GM18870 (cell line): ENCODE data around the gene MAMLD1.
"Not testable (repeated sequence)": the region's sequence is repeated elsewhere in the genome, so short reads cannot be mapped to it uniquely, and the experiment has no call there.

Source experiments
- ATAC-seq: cut with Tn5 transposase; IDR thresholded peaks from one replicate; pipeline ENCODE4 v1.9.1; 2021; ENCODE audit warnings: moderate library complexity; ENCODE audit not compliant: unreplicated experiment

Gene MAMLD1, protein sequence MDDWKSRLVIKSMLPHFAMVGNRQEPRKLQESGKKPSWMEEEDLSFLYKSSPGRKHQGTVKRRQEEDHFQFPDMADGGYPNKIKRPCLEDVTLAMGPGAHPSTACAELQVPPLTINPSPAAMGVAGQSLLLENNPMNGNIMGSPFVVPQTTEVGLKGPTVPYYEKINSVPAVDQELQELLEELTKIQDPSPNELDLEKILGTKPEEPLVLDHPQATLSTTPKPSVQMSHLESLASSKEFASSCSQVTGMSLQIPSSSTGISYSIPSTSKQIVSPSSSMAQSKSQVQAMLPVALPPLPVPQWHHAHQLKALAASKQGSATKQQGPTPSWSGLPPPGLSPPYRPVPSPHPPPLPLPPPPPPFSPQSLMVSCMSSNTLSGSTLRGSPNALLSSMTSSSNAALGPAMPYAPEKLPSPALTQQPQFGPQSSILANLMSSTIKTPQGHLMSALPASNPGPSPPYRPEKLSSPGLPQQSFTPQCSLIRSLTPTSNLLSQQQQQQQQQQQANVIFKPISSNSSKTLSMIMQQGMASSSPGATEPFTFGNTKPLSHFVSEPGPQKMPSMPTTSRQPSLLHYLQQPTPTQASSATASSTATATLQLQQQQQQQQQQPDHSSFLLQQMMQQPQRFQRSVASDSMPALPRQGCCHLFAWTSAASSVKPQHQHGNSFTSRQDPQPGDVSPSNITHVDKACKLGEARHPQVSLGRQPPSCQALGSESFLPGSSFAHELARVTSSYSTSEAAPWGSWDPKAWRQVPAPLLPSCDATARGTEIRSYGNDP

DNA sequence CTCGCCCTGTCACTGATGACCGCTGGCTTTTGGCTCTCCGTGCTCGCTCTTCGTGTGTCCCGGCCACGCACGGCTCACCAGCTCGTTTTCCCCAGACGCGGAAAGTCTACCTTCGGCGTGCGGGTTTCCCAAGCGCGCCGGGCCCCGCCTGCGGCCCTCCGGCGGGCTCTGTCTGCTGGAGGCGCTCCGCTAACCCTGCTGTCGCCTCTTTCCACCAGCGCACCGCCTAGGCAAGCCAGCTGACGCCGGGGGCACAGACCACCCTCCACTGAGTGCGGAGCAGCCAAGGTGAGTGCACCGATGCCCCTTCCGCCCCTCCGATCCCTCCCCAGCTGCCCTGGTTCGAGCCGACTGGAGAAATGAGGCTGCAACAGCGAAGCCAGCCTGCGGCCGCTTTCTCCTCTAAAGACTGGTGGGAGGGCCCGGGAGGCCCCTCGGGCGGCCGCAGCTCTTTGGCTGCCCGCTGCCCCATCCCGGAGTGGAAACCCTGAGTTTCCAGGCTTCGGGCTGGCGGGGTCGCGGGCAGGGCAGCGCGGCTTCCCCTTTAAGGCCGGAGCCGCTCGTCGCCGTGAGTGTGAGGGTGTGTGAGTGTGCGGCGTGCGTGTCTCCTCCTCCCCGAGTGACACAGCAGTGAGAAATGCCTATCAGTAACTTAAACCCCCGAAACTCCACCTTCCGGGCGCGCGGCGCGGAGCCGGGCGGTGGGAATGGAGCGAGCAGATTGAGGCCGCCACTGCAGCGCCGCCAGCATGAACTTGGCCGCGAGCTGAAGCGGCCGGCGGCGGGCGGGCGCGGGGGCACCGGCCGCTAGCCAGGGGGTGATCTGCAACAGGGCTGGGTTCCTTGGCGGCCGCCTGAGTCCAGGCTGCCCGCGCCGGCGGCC, at the start of gene MAMLD1:
Gene MAMLD1, plus strand, starts transcription at position 719 of the 883 bp plus-strand sequence. CDS start 82,200 bp downstream, outside the sequence.
- no peak for ATAC-seq

DNA sequence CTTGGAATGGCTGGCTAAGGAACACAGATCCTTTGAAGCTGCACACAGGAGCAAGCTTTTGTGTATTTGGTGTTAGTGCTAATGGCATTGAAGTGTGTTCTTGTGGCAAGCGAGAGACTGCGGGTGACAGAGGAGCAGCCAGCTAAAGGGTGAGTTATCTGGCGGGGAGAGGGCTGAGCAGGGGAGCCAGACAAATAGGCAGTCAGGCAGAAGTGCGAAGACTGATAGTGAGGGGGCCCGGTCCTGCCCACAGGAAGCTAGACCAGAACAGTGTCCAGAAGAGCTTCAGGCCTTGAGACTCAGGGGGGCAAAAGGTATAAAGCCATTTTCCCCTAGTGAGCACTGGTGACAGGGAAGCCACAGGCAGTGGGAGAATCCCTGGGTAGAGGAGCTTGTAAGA, 49.6 kb upstream of the MAMLD1 start:
- no peak for ATAC-seq

DNA sequence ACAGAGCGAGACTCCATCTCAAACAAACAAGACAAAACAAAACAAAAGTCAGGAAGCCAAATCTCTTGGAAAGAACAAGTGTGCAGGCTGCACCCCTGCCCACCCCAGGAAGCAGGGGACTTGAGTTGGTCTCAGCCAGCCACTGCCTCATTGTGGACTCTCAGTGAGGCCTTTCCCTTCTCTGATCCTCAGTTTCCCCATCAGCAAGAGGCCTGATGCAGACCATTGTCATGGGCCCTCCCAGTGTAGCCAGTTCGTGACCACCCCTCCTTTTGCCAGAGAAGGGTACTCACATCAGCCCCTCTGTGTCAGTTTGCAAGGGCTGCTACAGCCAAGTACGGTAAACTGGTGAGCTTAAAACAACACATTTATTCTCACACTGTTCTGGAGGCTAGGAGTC, 48.9 kb upstream of the MAMLD1 start:
- ATAC-seq = no peak

DNA sequence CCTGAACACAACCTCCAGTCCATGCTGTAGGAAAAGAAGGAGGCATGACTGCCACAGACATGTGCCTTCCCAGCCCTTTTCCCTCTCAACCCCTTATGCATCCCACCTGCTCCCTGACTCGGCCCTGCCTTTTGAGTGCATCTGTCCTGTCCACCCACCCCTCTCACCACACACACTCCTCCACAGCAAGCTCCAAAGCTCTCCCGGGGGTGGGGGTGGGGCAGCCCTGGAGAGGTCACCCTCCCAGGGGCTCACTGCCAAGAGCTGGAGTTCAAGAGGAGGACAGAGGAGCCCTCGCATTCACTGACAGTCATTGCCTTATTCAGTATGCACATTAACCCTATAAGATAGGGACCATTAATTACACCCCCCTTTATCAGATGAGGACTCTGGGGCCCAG, 46.6 kb upstream of the MAMLD1 start:
- no peak for ATAC-seq

DNA sequence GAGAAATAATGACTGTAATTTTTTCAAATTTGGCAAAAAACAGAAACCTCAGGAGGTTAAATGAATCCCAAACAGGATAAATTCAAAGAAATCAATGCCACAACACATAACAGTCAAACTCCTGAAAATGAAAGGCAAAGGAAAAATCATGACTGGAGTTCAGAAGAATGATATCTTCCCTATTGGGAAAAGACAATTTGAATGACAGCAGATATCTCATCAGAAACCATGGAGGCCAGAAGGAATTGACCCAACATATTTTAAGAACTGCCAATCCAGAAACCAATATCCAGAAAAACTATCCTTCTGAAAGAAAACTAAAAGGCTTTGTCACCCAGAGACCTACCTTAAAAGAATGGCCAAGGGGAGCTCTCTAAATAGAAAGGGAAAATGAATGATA, 40.1 kb upstream of the MAMLD1 start:
- no peak for ATAC-seq

DNA sequence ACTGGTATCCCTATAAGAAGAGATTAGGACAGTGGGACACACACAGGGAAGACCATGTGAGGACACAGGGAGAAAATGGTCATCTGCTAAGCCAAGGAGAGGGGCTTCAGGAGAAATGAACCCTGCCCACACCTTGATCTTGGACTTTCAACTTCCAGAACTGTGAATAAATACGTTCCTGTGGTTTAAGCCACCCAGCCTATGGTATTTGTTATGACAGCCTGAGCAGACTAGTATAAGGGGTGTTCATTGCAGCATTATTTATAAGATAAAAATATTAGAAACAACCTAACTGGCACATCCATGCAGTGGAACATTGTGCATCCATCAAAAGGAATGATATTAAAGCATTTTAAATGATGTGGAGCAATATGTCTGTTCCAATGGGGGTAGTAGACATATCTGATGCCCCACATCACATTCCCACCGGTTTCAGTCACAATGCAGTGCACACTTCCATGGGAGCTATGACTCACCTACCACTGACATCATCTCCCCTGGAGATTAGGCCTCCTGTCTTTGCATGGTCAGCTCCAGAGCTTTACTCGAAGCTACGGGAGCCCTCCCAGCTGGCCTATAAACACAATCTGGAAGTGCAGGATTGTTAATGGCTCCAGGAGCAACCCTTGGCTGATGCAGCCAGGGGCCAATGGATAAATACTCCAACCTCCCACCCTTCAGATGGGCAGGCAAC, 38.9 kb upstream of the MAMLD1 start:
- no peak for ATAC-seq

DNA sequence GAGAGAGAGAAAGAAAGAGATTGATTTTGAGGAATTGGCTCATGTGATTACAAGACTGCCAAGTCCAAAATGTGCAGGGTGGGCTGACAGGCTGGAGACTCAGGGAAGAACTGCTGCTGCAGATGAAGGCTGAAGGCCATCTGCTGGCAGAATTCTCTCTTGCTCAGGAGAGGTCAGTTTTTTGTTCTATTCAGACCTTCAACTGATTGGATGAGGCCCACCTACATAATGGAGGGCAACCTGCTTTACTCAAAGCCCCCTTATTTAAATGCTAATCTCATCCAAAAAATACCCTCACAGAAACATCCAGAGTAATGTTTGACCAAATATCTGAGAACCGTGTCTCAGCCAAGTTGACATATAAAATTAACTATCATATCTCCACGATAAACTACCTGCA, 38.2 kb upstream of the MAMLD1 start:
- no peak for ATAC-seq

DNA sequence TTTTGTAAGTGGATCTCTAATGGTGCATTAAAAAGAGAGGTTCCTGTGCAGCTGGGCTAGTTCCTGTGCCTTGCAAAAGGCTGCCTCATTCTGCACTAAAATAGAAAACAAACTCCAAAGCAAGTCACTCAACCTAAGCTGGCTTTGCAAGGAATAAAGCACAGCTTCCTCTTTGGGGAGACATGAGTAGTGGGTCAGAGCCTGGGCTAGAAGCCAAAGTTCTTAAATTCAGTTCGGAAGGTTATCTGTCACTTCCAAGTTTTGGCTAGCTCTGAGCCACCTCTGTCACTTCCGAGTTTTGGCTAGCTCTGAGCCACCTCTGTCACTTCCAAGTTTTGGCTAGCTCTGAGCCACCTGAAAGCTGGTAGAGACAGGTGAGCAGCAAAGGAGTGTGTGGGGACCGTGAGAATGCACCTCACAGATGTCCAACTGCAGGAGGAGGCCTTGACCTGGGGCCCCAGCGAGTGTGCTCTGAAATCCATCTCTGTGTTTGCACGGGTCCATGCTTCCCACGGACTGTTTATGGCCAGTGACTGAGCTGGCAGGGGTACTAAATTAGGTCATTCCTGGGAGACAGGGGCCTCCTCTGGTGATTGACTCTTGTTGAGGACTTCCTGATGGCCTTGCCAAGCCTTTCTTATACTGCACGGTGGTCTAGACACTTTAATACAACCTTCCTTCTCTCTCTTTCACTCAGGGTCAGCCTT, 36.4 kb upstream of the MAMLD1 start:
- no peak for ATAC-seq

DNA sequence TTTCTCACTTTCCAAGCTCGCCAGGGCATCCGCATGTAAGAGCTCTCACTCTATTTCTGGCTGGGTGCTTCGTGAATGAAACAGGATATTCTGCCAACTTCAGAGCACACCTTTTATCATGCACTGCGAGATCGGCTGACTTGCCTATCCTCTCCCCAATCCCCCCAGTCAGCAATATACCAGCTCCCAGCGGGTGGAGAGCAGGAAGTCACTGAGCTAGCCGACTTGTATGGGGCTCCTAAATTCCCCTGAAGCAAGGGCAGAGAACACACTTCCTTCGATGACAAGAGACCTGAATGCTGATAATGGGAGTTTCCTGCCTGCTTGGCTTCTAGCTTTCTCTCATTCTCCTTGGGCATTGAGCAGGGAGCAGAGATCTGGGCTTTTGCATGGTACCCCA, 33.8 kb upstream of the MAMLD1 start:
- no peak for ATAC-seq

DNA sequence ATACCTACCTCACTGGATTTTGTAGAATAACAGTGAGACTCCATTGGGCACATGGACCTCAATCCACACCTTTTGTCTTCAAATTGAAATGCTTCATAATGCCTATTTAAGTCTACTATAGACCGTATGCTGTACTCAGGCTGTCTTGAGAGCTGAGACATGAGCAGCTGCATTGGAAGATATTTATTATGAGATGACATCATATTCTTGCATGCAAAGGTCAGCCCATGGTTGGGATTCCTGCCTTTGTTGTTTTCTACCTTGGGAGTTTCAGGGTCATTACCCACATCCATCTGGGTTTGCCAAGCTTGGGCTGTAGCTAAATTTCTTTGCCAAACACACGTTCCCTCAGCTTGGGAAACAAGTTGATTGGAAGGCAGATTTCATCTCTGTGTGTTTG, 33.2 kb upstream of the MAMLD1 start:
- ATAC-seq = no peak

DNA sequence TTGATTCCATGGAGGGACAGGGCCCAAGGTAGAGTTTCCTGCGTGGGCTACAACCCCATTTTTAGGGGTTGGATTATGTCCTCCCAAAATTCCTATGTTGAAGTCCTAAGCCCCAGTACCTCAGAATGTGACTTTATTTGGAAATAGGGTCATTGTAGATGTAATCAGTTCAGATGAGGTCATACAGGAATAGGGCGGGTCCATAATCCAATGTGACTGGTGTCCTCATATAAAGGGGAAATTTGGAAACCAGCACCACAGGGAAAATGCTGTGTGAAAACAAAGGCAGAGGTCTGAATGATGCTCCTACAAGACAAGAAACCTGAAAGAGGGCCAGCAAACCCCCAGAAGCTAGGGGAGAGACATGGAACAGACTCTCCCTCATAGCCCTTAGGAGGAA, 31.1 kb upstream of the MAMLD1 start:
- ATAC-seq = no peak

DNA sequence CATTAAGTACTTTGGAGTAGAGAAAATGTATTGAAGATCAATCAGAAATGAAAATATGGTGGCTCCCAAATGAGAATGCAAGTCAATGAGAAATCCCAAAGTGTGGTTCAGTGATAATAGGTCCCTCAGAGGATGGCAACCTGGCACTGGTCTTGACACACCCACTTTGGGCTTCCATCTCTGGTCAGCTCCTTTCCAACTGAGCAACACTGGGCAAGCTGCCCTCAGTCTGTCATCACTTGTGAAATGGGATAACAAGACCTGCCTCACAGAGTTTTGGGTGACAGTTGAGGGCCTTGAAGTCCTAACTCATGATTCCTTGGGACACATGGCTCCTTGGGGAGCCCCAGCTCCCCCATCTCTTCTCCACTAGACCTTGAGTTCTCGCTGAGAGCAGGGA, 29.0 kb upstream of the MAMLD1 start:
- no peak for ATAC-seq

DNA sequence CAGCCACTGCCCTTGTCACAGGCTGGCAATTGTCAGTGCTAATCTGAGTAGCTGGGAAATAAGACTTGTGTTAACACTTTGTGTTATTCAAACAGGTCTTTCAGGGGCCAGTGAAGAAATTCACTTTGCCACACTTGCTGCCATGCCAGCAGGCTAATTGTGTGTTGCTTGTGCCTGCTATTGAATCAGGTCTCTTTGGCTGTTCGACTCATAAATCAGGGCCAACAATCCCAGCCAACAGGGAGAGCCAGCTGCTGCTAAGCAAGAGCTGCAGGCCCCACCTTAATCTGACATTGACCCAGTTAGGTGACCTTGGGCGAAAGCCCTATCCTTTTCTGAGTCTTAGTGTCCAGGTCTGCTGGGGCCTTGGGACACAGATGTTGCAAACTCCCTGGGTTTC, 28.1 kb upstream of the MAMLD1 start:
- no peak for ATAC-seq

DNA sequence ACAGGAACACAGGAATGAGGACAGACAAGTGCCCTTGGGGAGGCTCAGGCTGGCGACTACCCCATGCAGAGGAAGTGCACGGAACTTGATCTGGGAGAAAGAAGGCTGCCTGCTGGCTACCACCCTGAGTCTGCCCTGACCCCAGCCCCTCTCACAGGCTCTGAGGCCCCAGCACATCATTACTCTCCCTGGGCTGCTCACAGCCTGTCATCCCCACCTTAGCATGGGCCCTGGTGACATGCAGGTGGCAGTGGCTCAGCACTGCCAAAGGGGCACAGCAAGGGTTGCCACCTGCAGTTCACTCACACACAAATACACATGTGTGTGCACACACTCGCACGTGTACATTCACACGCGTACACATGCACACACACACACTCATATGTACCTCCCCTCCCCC, 26.1 kb upstream of the MAMLD1 start:
- no peak for ATAC-seq

DNA sequence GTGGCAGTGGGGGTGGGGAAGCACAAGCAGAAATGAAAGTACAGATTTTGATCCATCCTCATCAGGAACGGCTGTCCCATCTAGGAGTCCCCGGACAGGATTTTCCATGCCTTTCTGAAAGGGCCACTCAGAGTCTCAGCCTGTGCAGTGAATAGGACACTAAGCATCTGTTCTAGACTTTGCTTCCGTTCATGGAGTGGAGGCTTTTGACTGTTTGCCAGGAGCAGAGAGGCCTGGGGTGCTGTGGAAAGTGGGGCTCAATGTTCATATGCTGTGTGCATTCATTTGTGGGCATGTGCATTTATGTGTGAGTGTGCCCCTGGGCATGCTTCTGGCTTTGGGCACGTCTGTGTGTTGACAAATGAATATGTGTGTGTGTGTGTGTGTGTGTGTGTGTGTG, 25.6 kb upstream of the MAMLD1 start:
- ATAC-seq = no peak

DNA sequence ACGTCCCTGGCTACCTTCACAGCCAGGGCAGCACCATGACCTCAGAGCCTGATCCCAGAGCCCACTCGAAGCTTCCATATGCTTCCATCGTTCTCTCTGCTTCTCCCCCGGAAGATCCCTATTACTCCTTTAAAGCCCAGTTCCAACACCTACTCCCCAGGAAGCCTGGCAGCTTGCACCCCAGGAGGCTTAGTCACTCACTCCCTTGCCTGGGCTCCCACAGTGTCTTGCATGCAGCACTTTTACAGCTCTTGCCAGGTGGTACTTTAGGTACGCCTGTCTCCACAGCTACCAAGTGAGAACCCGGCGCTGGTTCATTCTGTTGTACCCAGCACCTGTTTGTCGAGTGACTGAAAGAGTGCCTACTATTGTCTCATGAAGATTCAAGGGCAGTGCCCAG, 24.5 kb upstream of the MAMLD1 start:
- ATAC-seq = no peak

DNA sequence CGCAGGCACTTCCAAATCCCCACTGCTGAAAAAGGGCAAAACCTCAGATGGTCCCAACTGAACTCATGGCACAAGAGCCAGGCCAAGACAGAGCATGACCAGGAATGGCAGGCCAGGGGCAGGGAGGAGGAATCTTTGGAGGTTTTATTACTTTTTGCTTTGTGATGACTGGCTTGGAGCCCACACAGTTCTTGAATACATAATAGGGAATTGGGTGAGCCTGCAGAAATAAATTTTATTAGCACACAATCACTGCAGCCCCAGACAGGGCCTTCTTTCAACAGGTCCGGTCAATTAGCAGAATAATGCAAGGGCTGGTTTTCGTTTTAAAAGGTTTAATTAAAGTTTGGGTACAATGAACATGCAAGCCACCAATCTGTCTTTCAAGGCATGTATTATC, 23.4 kb upstream of the MAMLD1 start:
- no peak for ATAC-seq

DNA sequence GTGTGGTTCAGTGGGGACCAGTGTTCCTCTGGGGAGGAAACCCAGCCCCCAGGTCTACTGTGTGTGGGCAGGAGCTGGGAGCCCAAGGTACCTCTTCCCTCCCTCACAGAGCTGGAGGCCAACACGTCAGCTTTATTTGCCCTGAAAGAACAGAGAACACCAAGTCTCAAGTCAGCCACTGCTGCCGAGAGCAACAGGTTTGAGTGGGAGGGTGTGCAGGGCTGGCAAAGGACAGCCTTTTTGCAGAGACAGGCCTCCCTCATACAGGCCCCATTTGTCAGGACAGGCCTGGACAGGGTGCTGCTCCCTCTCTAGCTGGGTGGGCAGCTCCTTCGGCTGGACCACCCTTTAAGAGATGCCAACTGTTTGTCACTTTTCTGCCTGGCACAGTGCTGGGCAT, 22.8 kb upstream of the MAMLD1 start:
- ATAC-seq = not testable (repeated sequence)

DNA sequence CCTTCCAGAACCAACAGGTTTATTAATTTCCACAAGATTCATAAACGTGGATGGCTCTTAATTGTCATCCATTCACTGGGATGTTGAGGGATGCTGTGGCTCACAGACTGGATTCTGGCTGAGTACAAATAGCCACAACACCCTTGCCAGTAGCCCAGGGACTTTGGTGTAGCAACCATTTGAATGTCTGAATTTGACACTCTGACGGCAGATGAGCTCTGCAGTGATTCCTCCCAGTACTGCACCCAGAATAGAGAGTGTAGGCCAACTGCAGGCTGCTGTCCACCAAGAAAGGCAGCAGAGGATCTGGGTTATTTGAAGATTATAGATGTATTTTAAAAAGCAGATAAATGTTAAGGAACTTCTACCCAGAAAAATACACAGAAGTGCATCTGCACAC, 15.6 kb upstream of the MAMLD1 start:
- ATAC-seq = no peak

DNA sequence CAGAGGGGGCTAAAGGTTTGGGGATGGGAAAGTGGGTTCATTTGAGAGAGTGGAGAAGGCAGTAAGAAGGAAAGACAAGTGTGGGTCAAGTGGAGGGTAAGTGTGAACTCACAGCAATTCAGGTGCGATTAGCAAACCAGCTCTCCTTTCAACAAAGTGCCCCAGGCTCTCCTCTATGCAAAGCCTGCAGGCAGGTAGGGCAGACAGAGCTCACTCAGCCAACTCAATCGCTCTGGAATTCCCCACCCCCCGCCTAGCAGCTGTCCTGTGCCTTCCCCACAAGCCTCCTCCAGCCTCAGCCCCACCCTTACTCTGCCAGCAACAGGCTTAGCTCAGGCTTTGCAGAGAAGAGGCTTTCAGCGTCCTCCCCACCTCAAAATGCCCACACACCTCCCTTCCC, 14.8 kb upstream of the MAMLD1 start:
- ATAC-seq = no peak
